ENCODE measurements around the gene IKBKE. TPM values are rescaled to one million over a fixed set of nuclear protein-coding genes. Genes with fewer than 3 reads are reported as not detected.

The IKBKE gene
- total and polyA plus RNA-seq, 2 of the 8 experiments (the other 6 are each of a cell fraction or from before 2014, with no cell fraction given), result 8.6 to 12.0 TPM

DNA sequence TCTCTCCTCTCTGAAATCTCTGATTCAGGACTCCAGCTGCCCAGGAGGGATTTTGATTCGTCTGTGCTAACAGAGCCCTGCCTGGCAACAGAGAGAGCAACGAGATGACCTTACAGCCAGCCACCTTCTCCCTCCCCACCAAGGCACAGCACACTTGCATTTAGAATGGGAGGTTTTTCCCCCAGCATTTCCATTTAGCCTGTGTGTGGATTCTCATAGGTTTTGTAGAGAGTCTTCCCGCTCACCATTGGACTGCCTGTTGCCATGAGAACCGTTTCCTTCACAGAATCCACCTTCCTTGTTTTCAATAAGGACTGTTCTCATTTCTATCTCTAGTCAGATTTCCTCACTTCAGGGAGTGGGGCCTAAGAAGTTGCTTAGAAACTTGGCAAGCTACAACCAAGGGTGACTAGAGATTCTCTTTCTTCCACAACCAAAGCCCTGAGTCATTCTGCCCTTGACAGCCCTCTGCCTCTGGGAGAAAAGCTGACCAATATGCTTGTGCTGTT, 5.8 kb upstream of the IKBKE start:
- H3K23ac ChIP-seq (ENCODE audit: insufficient read length), result no peak overlapping the region
- H3K4me2 ChIP-seq (ENCODE audit: insufficient read depth in 1 of 2, low read depth in 2 of 2, low read length in 2 of 2), result no peak overlapping the region
- ChIA-PET POLR2A (ENCODE audit: partially characterized antibody) (no interaction called here), CTCF (ENCODE audit: partially characterized antibody) (interaction anchor here (1.0 to 3.4 kb wide), 5 partner anchors 10 to 201 kb away, joined by 3 to 35 read pairs (median 5); no protein-coding TSS in a partner anchor)
- H3K4ac ChIP-seq (replicated peaks; ENCODE audit: insufficient read length, low read depth, low read length), result no peak overlapping the region
- H2BK12ac ChIP-seq (ENCODE audit: low read depth, low read length), result no peak overlapping the region
- no peak overlapping the region for H2BK15ac ChIP-seq (ENCODE audit: low read length)
- no peak overlapping the region for H3K14ac ChIP-seq (ENCODE audit: insufficient read length)
- no peak overlapping the region for H2BK120ac ChIP-seq (replicated peaks; ENCODE audit: low read depth, low read length)
- H3K36me3 ChIP-seq (ENCODE audit: control insufficient read depth in 2 of 4, insufficient read depth in 4 of 4, low read length in 3 of 4), result peaks cover 0 to 3% (median 0%) of the 10 kb centered on the region in 4 experiments; a peak in 1 of 8 replicates
- no peak overlapping the region for H2AFZ ChIP-seq (ENCODE audit: low read length)
- FAIRE-seq (no peak), DNase-seq (ENCODE audit: low read depth in 1 of 2, low spot score in 2 of 2) (no peak)
- no peak overlapping the region for H3K4me3 ChIP-seq (ENCODE audit: extremely low read depth in 1 of 4, insufficient read depth in 2 of 4, low read depth in 3 of 4, low read length in 4 of 4)
- H4K91ac ChIP-seq (replicated peaks; ENCODE audit: insufficient read length, low read length), result no peak overlapping the region
- no peaks in the 10 kb centered on the region for H3K23me2 ChIP-seq (ENCODE audit: low read depth, low read length)
- no peaks in the 10 kb centered on the region for H3K79me2 ChIP-seq (ENCODE audit: control insufficient read depth in 1 of 2, insufficient read depth in 2 of 2, low read length in 2 of 2)
- no peaks in the 10 kb centered on the region for H3K79me1 ChIP-seq (ENCODE audit: low read depth, low read length)
- peaks cover 0 to 3% (median 0%) of the 10 kb centered on the region in 4 experiments; a peak in 2 of 7 replicates for H3K27me3 ChIP-seq (replicated peaks in 1 of 4; ENCODE audit: control insufficient read depth in 3 of 4, extremely low read depth in 1 of 4, insufficient read depth in 3 of 4, low read length in 3 of 4)
- peaks cover 0 to 1% of the 10 kb centered on the region in 2 experiments for H4K20me1 ChIP-seq (replicated peaks in 1 of 2; ENCODE audit: control insufficient read depth in 1 of 2, insufficient read depth in 2 of 2, low read length in 2 of 2)
- H3K18ac ChIP-seq (ENCODE audit: extremely low read depth, low read length), result no peak overlapping the region
- H3K4me1 ChIP-seq (replicated peaks in 1 of 4; ENCODE audit: control insufficient read depth in 3 of 4, insufficient read depth in 4 of 4, low read length in 3 of 4), result peaks cover 0 to 5% (median 2%) of the 10 kb centered on the region in 4 experiments; a peak in 5 of 7 replicates
- no peak overlapping the region for H2AK5ac ChIP-seq (ENCODE audit: low read depth, low read length)
- no peak overlapping the region for H4K5ac ChIP-seq (ENCODE audit: insufficient read length, low read depth, low read length)
- 83% methylated on average over 4 of the region's 4 CpGs; no CpG with 5 or more reads in 1 of the 2 experiments for WGBS, 2 experiments (ENCODE audit: extremely low coverage in 1 of 2, insufficient coverage in 1 of 2, insufficient read length in 1 of 2, insufficient replicate concordance in 2 of 2, low coverage in 1 of 2, low lambda C conversion rate in 2 of 2, missing lambda C conversion rate in 1 of 2)
- H2BK20ac ChIP-seq (ENCODE audit: low read length), result no peak overlapping the region
- H3K27ac ChIP-seq (ENCODE audit: low read depth, low read length), result no peak overlapping the region
- H3K9me3 ChIP-seq (ENCODE audit: insufficient read depth in 2 of 2, low read depth in 1 of 2, low read length in 1 of 2), result no peaks in the 10 kb centered on the region
- H4K8ac ChIP-seq (ENCODE audit: extremely low read depth, insufficient read depth, low read length), result no peak overlapping the region
- H3K56ac ChIP-seq (replicated peaks; ENCODE audit: insufficient read length, low read depth, low read length), result no peak overlapping the region
- H3K9ac ChIP-seq (replicated peaks in 1 of 4; ENCODE audit: extremely low read depth in 1 of 4, low read depth in 3 of 4, low read length in 3 of 4), result no peak overlapping the region
- H2BK5ac ChIP-seq (ENCODE audit: low read depth, low read length), result no peak overlapping the region
- no peak for TF ChIP-seq GABPA (IDR thresholded peaks at IDR 0.05; ENCODE audit: borderline replicate concordance, insufficient read depth, low read length)
- TF ChIP-seq RAD21 (IDR thresholded peaks at IDR 0.05 in 1 of 2, conservative IDR thresholded peaks at IDR 0.05 in 1 of 2; ENCODE audit: low read depth in 2 of 2, low read length in 2 of 2), result no peak
- TF ChIP-seq, protein P1, sequence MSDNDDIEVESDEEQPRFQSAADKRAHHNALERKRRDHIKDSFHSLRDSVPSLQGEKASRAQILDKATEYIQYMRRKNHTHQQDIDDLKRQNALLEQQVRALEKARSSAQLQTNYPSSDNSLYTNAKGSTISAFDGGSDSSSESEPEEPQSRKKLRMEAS (IDR thresholded peaks at IDR 0.05), result no peak
- TF ChIP-seq GTF2F1 (IDR thresholded peaks at IDR 0.05; ENCODE audit: borderline replicate concordance, low read depth, low read length), result no peak
- TF ChIP-seq CREB1 (IDR thresholded peaks at IDR 0.05), result no peak
- TF ChIP-seq HDAC6 (IDR thresholded peaks at IDR 0.05; ENCODE audit: low read depth, low read length), result no peak
- TF ChIP-seq KDM5A (IDR thresholded peaks at IDR 0.05; ENCODE audit: low read length), result no peak
- TF ChIP-seq JUN (IDR thresholded peaks at IDR 0.05; ENCODE audit: low read depth, low read length), result no peak
- no peak for TF ChIP-seq TAF1 (IDR thresholded peaks at IDR 0.05; ENCODE audit: low read depth, low read length)
- TF ChIP-seq EGR1 (IDR thresholded peaks at IDR 0.05; ENCODE audit: borderline replicate concordance, low read depth, low read length), result no peak
- no peak for TF ChIP-seq SAP30 (IDR thresholded peaks at IDR 0.05; ENCODE audit: insufficient read depth, insufficient replicate concordance, low read length)
- no peak for TF ChIP-seq SRF (IDR thresholded peaks at IDR 0.05; ENCODE audit: low read depth, low read length)
- no peak for TF ChIP-seq SIRT6 (IDR thresholded peaks at IDR 0.05; ENCODE audit: low read length)
- TF ChIP-seq HDAC2 (IDR thresholded peaks at IDR 0.05; ENCODE audit: borderline replicate concordance in 1 of 2, low read depth in 2 of 2, low read length in 2 of 2), result no peak

Measured in H1 (cell line).